Ramos (cell line): ENCODE measurements around the gene PCDHA13.
"Not testable (repeated sequence)": the region's sequence is repeated elsewhere in the genome, so short reads cannot be mapped to it uniquely, and the experiment has no call there.

Experiments used
- in situ Hi-C: fragments of 300-500 bp; cut with MboI; formaldehyde crosslinking; loops from one replicate; pipeline ENCODE4 v1.14.3; 2022; ENCODE audit warnings: low sequenced_read_pairs; ENCODE audit not compliant: unreplicated experiment

Gene PCDHA13, protein sequence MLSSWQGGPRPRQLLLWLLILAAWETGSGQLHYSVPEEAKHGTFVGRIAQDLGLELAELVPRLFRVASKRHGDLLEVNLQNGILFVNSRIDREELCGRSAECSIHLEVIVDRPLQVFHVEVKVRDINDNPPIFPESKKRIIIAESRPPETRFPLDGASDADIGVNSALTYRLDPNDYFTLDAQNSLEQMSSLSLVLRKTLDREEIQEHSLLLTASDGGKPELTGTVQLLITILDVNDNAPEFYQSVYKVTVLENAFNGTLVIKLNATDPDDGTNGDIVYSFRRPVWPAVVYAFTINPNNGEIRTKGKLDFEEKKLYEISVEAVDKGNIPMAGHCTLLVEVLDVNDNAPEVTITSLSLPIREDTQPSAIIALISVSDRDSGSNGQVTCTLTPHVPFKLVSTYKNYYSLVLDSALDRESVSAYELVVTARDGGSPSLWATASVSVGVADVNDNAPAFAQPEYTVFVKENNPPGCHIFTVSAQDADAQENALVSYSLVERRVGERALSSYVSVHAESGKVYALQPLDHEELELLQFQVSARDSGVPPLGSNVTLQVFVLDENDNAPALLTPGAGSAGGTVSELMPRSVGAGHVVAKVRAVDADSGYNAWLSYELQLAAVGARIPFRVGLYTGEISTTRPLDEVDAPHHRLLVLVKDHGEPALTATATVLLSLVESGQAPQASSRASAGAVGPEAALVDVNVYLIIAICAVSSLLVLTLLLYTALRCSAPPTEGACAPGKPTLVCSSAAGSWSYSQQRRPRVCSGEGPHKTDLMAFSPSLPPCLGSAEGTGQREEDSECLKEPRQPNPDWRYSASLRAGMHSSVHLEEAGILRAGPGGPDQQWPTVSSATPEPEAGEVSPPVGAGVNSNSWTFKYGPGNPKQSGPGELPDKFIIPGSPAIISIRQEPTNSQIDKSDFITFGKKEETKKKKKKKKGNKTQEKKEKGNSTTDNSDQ

DNA sequence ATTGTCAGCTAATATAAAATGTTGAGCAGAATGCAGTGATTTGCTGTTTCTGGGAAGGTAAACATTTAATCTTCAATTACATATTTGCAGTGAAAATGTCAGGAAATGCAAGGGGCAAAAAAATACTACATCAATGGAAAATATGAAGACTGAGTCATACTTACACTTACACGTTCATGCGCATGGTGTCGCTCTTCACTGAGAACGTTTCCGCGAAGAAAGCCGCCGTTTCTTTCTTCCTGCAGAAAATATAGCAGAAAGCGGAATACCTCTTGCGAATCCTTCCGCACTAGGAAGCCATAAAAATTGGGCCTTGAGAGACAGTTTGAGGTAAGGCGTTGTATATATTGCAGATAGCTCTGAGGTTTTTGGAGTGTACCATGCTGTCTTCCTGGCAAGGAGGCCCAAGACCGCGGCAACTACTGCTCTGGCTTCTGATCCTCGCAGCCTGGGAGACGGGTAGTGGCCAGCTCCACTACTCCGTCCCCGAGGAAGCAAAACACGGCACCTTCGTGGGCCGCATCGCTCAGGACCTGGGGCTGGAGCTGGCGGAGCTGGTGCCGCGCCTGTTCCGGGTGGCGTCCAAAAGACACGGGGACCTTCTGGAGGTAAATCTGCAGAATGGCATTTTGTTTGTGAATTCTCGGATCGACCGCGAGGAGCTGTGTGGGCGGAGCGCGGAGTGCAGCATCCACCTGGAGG lies at the start of gene PCDHA13:
Gene PCDHA13, plus strand, starts transcription at position 236 of the 702 bp plus-strand sequence. Its CDS starts 145 bp downstream, at position 381.
- in situ Hi-C loops = no loop called here

DNA sequence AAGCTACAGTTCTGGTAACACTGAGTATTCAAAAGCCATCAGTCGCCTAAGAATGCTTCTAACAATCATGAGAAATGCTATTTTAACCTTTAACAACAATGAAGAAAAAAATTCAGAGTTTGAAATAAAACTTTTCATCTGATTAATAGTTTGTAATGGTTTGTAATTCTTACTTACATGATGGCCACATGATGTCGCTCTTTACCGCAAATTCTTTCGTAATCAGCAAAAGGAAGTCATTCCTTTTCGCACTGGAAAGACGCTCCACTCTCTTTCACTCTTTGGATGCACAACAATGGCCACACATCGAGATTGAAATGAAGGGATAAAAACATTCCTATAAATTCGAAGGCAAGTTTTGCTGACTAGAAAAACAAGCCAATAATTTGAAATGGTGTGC lies 47.9 kb upstream of the PCDHA13 start, which contains the start of gene PCDHA7:
Gene PCDHA7, plus strand, starts transcription at position 277 of the 400 bp plus-strand sequence. Its CDS starts 115 bp downstream, at position 392.
- in situ Hi-C loops = no loop called here

GRCh38 chr5:140834439-140835008 lies 47.4 kb upstream of the PCDHA13 start:
- in situ Hi-C loops = not testable (repeated sequence)

GRCh38 chr5:140835622-140836510 lies 46.1 kb upstream of the PCDHA13 start:
- in situ Hi-C loops = no loop called here

GRCh38 chr5:140840978-140841962 lies 40.7 kb upstream of the PCDHA13 start, which contains the start of gene PCDHA8:
Gene PCDHA8 (plus strand): TSS chr5:140841187. CDS start chr5:140841322, 135 bp downstream.
- in situ Hi-C loops = no loop called here

DNA sequence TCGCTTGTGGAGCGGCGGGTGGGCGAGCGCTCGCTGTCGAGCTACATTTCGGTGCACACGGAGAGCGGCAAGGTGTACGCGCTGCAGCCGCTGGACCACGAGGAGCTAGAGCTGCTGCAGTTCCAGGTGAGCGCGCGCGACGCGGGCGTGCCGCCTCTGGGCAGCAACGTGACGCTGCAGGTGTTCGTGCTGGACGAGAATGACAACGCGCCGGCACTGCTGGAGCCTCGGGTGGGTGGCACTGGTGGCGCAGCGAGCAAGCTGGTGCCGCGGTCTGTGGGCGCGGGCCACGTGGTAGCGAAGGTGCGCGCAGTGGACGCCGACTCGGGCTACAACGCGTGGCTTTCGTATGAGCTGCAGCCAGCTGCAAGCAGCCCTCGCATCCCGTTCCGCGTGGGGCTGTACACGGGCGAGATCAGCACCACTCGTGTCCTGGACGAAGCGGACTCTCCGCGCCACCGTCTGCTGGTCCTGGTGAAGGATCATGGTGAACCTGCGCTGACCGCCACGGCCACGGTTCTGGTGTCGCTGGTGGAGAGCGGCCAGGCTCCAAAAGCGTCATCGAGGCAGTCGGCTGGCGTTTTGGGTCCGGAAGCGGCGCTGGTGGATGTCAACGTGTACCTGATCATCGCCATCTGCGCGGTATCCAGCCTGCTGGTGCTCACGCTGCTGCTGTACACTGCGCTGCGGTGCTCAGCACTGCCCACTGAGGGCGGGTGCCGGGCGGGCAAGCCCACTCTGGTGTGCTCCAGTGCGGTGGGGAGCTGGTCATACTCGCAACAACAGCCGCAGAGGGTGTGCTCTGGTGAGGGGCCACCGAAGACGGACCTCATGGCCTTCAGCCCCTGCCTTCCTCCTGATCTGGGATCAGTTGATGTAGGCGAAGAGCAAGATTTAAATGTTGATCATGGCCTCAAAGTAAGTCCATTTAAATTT lies 38.9 kb upstream of the PCDHA13 start:
- in situ Hi-C loops = no loop called here

GRCh38 chr5:140848139-140849102 lies 33.5 kb upstream of the PCDHA13 start, which contains the start of gene PCDHA9:
Gene PCDHA9 (plus strand): TSS chr5:140848382. CDS start chr5:140848496, 114 bp downstream.
- in situ Hi-C loops = not testable (repeated sequence)

- in situ Hi-C loops = loop anchor here (10.0 kb wide), 1 partner anchor 195 kb away; no protein-coding TSS in a partner anchor
Observed at GRCh38 chr5:140849831-140850634, 31.9 kb upstream of the PCDHA13 start.

GRCh38 chr5:140855772-140856674 lies 25.9 kb upstream of the PCDHA13 start, which contains the start of gene PCDHA10:
Gene PCDHA10 (plus strand): TSS chr5:140855897. CDS start chr5:140856049, 152 bp downstream.
- in situ Hi-C loops = loop anchor here (10.0 kb wide), 1 partner anchor 189 kb away; no protein-coding TSS in a partner anchor

- in situ Hi-C loops = loop anchor here (10.0 kb wide), 1 partner anchor 187 kb away; no protein-coding TSS in a partner anchor
Observed at GRCh38 chr5:140857177-140857986, 24.5 kb upstream of the PCDHA13 start.

DNA sequence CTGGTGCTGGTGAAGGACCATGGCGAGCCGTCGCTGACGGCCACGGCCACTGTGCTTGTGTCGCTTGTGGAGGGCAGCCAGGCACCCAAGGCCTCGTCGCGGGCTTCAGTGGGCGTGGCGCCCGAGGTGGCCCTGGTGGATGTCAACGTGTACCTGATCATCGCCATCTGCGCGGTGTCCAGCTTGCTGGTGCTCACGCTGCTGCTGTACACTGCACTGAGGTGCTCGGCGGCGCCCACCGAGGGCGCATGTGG lies 24.0 kb upstream of the PCDHA13 start:
- in situ Hi-C loops = loop anchor here (10.0 kb wide), 1 partner anchor 187 kb away; no protein-coding TSS in a partner anchor

DNA sequence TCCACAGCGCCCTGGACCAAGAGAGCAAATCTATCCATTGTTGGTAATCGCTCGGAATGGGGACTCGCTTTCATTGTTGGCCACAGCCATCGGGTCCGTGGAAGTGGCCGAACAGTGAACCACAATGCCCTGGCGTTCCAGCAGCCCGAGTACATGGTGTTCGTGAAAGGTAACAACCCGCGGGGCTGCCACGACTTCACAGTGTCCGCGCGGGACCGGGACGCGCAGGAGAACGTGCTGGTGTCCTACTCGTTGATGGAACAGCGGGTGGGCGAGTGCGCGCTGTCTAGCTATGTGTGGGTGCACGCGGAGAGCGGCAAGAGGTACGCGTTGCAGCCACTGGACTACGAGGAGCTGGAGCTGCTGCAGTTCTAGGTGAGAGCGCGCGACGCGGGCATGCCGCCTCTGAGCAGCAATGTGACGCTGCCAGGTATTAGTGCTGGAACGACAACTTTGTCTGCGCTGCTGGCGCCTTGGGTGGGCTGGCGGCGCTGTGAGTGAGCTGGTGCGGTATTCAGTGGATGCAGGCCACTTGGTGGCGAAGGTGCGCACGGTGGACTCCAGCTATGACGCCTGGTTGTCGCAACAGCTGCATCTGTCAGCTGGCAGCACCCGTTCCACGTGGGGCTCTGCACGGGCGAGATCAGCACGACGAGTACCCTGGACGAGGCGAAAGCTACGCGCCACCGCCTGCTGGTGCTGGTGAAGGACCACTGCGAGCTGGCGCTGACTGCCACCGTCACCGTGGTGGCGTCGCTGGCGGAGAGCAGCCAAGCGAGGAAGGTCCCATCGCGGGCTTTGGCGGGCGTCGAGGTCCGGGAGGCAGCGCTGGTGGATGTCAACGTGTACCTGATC lies 19.3 kb upstream of the PCDHA13 start:
- in situ Hi-C loops = no loop called here
